GM18858 (cell line): ENCODE results near the gene ASGR1.

Source experiments
- ATAC-seq: cut with Tn5 transposase; IDR thresholded peaks from one replicate; pipeline ENCODE4 v1.9.1; 2021; ENCODE audit not compliant: unreplicated experiment

Gene ASGR1

DNA sequence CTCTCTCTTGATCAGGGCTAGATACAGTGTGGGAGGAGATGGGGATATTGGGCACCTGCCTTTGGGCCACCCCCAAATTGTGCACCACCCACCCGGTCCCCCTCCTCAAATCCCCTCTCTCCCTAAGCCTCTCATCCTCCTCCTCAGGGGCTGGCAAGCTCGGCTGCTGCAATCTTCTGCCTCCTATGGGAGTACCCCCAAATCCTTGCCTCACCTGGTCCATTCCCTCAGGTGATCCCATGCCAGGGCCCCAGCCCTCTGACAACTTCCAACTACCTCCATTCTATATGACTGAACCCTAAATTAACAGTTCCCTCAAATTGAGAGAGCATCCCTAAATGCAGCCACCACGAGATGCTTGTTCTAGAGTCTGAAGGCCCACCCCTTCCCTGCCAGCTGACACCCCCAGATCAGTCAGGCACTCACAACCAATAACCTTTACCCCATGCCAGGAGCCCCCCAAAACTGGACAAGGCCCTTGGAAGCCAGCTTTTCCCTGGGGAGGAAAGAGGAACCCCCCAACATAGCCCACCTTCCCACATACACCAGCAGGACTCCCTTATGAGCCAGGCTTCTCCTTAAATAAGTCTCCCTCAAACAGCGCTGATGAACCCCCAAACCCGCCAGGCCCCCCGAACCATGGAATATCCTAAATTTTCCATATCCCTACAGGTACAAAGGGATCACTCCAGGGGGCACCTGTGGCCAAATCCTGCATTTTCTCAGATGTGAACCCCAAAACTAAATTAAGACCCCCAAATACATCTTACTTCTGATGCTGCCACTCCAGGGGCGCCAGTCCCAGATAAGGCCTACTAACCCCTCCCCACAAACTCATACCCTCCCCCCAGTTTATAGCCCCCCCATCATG, 37.3 kb upstream of the ASGR1 start:
- no peak for ATAC-seq

GRCh38 chr17:7215652-7216180, 36.5 kb upstream of the ASGR1 start:
- no peak for ATAC-seq

DNA sequence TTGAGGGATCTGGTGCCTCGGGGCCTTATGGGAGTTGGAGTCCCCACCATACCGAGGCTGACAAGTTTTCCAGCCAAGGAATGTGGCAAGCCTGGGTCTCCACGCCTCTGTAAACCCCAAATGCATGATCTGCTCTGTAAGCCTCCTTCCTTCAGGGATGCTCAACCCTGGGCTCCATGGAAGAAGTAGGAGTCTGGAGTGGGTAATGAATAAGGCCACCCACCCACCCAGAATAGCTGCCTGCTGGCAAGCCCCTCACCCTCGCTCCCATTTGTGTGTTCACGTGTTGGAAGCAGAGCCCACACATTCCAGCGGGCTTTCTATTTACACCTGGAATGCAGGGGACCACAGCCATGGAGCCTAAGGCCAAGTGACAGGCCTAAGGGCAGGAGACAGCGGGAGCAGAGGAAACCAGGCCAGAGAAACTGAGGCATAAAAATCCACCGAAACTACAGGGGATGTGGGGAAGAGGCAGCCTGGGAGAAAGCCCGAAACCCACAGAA, 36.0 kb upstream of the ASGR1 start:
- no peak for ATAC-seq

- ATAC-seq = peak; percentile 61
Measured at GRCh38 chr17:7214300-7215135, 35.3 kb upstream of the ASGR1 start.

- ATAC-seq = no peak
Measured at GRCh38 chr17:7213895-7214299, 34.7 kb upstream of the ASGR1 start.

DNA sequence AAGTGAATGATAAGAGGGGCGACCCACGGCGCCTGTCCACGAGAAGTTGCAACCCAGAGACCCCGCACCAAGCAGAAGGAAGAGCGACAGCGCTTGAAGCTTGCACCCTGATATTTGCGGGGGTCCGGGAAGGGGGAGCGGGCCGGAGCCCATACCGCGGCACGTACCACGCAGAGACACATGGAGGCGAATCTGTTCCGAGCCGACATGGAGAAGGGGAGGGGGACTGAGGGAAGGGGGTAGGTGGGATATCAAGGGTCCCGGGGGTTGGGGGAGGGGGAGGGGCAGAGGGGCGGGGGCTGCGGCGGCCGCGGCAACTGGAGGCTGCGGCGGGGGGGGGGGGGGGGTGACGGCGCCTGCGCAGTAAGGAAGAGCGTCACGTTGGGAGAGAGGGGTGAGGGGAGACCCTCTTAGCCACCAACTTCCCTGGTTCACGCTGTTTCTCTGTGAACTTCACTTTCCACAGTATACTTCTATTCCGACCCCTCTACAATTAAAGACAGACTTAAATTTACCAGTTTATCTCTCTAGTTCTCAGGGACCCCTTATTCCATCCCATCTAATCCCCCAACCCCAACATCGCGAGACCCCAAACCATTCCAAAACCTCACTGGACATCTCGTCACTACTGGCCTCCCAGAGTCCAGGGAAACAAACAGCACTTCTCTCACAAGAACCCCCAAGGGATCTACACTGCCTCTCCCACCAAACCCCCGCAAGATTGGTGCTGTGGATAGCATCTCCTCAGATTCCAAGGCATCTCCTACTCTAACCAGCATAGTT, 32.5 kb upstream of the ASGR1 start:
- no peak for ATAC-seq

GRCh38 chr17:7208754-7209460, 29.7 kb upstream of the ASGR1 start:
- ATAC-seq = no peak

- ATAC-seq = no peak
Measured at GRCh38 chr17:7208027-7208571, 28.9 kb upstream of the ASGR1 start.

DNA sequence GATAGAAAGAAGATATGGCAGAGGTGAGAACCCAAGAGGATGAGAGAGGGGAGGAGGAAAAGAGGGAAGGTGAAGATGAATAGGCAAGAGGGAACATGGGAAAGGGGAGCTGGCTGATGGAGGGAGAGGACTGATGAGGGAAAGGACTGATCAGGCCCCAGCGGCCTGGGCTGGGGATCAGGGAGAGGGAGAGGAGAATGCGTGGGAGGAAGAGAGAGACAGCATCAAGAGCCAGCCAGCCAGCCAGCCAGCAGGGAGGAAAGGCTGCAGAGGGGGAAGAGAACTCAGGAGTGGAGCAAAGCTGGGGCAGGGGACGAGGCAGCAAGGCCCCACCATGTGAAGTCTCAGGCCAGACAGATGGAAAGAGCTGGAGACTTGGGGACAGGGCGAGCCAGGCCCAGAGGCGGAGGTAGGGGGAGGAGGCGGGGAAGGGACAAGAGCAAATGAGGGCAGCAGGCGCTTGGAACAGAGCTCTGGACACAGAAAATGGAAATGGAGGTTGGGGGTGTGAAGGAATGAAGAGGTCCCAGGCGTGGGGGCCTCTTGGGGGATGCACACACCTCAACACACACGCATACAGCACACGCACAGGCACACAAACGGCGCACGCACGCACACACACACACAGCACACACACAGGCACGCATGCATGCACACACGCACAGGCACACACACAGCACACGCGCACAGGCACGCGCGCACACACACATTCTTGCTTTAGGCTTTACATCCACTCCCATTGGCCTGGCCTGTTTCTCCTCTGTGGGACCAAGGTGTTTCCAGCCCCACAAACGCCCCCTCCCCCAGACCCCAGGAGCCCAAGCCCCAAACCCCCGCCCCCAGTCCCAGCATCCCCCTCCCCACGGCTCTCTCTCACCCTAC, 28.2 kb upstream of the ASGR1 start:
- no peak for ATAC-seq

DNA sequence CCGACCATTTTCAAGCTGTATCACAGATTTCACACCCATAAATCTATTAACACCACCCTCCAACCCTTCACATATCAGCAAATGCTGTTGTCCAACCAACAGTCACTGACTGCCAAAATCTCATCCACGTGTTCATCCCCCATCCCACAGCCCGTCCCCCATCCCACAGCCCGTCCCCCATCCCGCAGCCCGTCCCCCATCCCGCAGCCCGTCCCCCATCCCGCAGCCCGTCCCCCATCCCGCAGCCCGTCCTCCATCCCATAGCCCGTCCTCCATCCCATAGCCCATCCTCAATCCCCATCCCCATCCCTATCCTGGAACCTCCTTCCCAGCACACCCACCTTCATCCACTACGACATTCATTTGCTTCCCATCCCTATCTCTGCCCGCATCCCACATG, 26.4 kb upstream of the ASGR1 start:
- ATAC-seq = no peak

DNA sequence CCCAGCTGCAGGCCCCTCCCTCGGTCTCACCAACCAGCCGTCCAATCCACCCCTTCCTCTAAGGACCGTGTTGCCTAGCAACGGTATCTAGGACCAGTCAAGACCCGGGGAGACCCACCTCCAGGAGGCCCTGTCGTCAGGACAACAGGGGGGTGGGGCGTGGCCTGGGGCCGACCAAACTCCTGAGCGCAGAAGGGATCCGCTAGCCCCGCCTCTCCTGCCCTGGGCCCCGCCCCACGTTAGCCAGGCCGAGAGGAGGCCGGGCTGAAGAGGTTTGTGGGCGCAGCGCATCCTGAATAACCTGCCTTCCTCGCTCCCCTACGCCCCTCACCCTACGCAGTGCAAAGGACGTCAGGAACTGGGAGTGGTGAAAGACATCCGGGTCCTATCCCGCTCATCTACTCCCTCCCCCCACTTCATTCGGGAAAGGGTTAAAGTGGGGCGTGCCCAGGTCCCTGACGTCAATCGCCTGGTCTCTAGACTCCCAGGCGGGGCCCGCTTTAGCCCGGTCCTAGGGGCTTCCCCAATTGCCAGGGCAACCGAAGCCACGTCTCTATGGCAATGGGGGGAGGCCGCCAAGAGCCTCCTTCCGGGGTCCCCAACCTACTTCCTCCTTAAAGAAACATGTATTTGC, 25.8 kb upstream of the ASGR1 start:
- peak; percentile 61 for ATAC-seq

- no peak for ATAC-seq
Measured at GRCh38 chr17:7204336-7204735, 25.2 kb upstream of the ASGR1 start.

DNA sequence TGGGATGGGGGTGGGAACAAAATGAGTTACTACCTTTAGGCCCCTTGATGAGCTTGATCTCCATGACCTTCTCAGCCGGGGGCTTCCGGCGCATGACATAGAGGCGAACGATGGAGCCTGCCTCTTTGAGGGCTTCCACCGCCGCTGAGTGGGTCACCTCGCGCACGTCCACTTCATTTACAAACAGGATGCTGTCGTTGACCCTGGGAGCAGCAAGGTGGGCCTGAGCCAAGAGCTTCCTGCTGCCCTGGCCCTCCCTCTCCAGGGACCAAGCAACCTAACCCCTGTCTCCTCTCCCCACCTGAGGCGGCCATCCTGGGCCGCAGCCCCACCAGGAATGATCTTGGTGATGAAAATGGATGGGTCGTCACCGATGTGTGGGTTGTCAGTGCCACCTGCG, 24.2 kb upstream of the ASGR1 start:
- no peak for ATAC-seq

GRCh38 chr17:7196651-7197401, 17.7 kb upstream of the ASGR1 start:
- ATAC-seq = no peak

DNA sequence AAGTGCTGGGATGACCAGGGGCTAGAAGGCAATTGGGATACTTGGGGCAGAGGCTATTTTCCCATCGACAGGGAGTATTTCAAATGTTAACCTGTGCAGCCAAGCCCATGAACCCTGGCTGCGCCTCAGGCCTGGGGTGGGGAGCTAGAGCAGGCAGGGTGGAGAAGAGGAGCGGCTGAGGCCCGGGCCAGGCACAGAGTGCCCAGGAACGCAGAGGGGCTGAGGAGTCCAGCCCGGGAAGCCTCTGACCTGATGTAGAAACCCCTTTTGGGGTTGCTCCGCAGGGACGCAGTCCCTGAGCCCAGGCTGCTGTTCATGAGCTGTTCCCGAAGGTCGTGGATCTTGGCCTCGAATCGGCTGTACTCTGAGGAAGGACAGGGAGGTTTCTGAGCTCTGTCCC, 16.8 kb upstream of the ASGR1 start:
- no peak for ATAC-seq

DNA sequence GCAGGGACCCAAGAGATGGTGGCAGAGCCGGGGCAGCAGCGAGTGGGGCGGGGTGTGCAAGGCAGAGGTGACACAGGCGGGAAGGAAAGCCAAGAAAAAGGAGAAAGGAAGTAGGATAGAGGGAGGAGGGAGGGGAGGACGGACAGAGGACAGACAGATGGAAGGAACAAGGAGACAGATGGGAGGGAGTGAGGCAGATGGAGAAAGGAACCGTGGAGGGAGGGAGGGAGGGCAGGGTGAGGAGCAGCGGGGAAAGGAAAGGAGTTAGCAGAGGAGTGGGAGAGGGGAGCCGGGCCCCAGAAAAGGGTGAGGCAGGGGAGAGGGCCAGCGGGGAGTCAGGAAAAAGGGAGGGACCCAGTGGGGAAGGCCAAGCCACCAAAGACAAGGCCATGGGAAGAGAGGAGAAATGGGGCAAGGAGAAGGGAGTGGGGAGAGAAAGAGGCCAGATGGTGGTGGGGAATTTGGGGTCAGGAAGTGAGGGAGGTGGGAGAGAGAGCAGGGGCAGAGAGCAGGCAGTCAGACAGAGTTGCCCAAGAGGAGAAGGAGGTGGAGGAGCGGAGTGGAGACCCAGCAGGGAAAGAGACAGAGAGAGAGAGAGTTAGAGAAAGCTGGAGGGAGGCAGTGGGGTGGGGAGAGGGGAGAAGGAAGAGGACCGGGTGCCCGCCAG, 13.2 kb upstream of the ASGR1 start:
- ATAC-seq = no peak

DNA sequence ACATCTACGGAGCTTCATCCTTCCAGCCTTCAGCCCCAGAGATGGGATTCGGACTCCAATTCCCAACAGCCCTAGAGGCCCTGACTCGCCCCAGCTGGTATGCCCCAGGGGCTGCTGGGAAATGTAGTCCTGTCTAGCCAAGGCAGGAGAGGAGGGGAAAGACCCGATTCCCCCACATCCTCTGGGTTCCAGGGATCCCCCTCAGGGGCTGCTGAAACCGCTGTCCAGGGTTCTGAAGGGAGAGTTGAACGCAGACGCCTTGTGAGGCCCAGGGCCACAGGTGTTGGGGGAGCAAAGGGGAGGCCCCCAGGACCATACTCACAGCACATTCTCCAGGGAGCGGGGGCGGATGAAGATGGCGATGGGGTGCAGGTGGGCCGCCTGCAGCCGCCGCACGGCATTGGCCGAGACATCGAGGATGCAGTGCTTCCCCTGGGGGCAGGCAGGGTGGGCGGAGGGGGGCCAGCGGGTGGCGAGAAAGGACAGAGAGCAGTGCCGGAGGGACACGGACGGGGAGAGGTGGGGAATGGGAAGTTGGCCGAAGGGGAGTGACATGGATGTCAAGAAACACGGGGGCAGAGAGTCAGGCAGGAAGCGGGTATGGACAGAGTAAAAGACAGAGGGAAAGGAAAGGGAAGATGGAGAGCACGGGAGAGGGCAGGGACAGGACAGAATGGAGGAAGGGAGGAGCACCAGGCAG, 12.6 kb upstream of the ASGR1 start:
- ATAC-seq = no peak
